GM12872 (cell line): Measurements from ENCODE around the gene LRIT1.

Experiments
- CTCF ChIP-seq: IDR thresholded peaks from 3 replicates; pipeline ENCODE4 v1.5.1; 2011; ENCODE audit warnings: low read depth, mild to moderate bottlenecking, low read length, moderate library complexity; ENCODE audit not compliant: insufficient read depth

LRIT1 gene

GRCh38 chr10:84258034-84258695 is 16.8 kb upstream of the LRIT1 start:
- TF ChIP-seq CTCF: no peak

GRCh38 chr10:84257343-84258020 is 16.1 kb upstream of the LRIT1 start:
- no peak for TF ChIP-seq CTCF

GRCh38 chr10:84256510-84257342 is 15.4 kb upstream of the LRIT1 start:
- TF ChIP-seq CTCF: peak; percentile 70

GRCh38 chr10:84254552-84255478 is 13.5 kb upstream of the LRIT1 start:
- no peak for TF ChIP-seq CTCF

- TF ChIP-seq CTCF: no peak
Observed at GRCh38 chr10:84248794-84249193, 7.4 kb upstream of the LRIT1 start.

GRCh38 chr10:84247496-84247895 is 6.2 kb upstream of the LRIT1 start:
- TF ChIP-seq CTCF: no peak
